NCI-H526 treated with DMSO at 0.1 percent for 48 hours (cell line): ENCODE measurements around the gene SLC16A12.
"Not testable (repeated sequence)": the region's sequence is repeated elsewhere in the genome, so short reads cannot be mapped to it uniquely, and the experiment has no call there.

ENCODE experiments used
- DNase-seq: peaks from one replicate; lab custom pipeline; 2025; lab: John Stamatoyannopoulos, UW

The SLC16A12 gene

GRCh38 chr10:89547853-89548513, 12.6 kb upstream of the SLC16A12 start:
- no peak for DNase-seq

DNA sequence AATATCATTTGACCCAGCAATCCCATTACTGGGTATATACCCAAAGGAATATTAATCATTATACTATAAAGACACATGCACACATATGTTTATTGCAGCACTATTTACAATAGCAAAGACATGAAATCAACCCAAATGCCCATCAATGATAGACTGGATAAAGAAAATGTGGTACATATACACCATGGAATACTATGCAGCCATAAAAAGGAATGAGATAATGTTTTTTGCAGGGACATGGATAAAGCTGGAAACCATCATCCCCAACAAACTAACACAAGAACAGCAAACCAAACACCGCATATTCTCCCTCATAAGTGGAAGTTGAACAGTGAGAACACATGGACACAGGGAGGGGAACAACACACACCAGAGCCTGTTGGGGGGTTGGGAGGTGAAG, 11.3 kb upstream of the SLC16A12 start:
- DNase-seq, result not testable (repeated sequence)

DNA sequence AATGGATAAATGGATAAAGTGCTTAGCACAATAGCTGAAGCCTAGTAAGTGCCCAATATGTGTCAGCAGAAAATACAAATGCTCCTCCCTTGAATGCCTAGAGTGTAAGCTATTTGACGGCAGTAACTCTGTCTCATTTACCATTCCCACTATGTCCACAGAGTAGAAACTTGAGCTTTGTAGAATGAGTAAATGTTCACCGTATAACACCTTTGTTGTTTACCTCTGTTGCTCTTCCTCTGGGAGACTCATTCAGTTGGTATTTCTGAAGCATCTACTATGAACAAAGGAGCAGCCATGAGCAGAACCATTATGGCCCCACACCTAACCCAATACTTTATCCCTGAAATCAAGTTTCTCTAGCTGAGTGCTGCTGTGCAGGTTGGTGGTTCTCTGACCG, 8.4 kb upstream of the SLC16A12 start:
- DNase-seq, result no peak

- DNase-seq, result no peak
These were observed 5.1 kb upstream of the SLC16A12 start for GRCh38 chr10:89540420-89540949.

DNA sequence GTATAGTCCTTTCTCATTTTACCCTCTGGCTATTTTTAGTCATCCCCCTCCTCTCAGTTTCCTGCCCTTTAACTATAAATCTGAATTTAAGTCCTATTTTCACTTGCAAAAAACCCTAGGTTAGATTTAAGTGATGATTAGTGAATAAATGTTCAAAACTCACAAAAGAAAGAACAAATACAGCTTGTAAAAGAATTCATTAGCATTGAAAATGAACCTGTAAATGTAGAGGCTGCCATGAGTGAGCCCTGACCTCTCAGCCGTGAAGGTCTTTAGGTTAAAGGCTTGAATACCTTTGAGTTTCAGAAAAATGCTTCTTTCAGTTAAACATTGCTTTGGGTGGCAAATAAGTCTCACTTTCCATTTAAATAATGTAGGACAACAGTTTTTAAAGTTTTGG, 2.0 kb upstream of the SLC16A12 start:
- DNase-seq, result no peak

- DNase-seq, result no peak
These were observed 590 bp upstream of the SLC16A12 start for GRCh38 chr10:89536013-89536354.

- DNase-seq, result no peak
These were observed 598 bp downstream of the SLC16A12 start for GRCh38 chr10:89534826-89535166.

DNA sequence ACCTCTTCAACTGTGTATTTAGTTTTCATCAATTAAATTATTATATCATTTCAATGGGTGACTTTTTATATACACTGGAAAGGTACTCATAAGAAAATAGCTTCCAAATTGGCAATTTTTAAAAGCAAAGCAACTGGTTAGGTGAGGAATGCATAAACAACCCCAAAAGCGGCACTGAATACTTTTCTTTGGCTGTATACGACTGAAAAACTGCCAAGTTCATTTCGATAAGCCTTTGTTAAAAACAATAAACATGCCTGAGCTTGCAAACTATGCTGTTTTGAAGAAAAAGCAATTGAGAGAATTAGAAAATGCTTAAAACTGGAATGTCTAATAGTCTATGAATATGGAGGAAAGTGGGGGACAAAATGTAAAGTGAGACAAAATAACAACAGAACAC, 2.9 kb downstream of the SLC16A12 start:
- no peak for DNase-seq

- DNase-seq, result peak; percentile 18
These were observed 4.0 kb downstream of the SLC16A12 start for GRCh38 chr10:89531359-89531758.

- not testable (repeated sequence) for DNase-seq
These were observed 5.7 kb downstream of the SLC16A12 start for GRCh38 chr10:89529711-89530110.

- no peak for DNase-seq
These were observed 9.0 kb downstream of the SLC16A12 start for GRCh38 chr10:89526358-89526757.

GRCh38 chr10:89525556-89525955, 9.8 kb downstream of the SLC16A12 start:
- DNase-seq, result no peak

DNA sequence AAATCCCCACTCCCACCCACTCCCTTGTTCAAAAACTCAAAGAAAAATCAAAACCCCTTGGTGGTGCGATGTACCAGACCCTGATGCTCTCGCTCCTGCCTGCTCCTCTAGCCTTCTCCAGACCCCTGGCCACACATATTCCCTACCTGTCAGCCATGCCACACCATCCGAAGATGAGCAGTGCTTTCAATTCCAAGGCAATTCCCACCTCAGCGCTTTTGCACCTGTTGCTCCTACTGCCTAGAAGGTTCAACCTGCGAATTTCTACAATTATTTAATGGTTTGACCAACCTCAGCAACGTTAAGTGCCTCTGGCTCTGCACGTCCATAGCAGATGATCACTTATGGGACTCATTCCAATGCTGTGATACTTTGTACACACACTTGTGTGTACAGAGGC, 11.1 kb downstream of the SLC16A12 start:
- no peak for DNase-seq

DNA sequence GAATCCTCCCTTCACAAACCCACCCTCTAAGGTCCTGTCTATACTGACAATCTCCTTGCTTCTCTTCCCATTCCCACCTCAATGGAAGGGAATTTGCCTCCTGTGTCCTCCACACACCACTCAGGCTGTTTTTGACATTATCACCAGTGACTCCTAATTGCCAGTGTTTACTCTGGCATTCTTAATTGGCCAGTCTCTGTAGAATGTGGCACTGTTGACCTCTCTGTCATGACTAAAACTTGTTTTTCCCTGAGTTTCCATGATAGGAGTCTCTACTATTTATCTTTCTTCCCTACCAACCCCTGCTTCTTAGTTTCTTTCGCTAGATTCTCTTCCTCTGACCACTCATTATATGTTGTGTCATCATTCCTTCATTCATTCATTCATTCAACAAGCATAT, 12.1 kb downstream of the SLC16A12 start:
- DNase-seq, result no peak

- DNase-seq, result no peak
These were observed 12.9 kb downstream of the SLC16A12 start for GRCh38 chr10:89522463-89522862.

DNA sequence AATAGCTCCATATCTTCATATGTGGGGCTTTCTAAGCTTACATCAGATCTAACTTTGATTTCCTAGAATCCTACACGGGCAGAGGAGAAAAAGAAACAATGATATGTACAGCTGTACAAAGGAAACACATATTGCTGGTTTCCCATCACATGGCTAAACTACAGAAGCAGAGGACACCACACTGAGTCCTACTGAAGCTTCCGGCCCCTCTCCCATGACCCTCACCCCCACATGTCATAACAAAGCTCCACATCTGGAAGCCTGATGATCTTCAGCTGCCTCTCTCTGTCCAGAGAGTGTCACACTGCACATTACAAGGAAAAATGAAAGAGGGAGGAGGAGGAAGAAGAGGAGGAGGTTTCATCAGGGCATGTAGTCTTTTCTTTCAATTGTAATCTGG, 14.0 kb downstream of the SLC16A12 start:
- no peak for DNase-seq

- no peak for DNase-seq
These were observed 14.7 kb downstream of the SLC16A12 start for GRCh38 chr10:89520706-89521105.

DNA sequence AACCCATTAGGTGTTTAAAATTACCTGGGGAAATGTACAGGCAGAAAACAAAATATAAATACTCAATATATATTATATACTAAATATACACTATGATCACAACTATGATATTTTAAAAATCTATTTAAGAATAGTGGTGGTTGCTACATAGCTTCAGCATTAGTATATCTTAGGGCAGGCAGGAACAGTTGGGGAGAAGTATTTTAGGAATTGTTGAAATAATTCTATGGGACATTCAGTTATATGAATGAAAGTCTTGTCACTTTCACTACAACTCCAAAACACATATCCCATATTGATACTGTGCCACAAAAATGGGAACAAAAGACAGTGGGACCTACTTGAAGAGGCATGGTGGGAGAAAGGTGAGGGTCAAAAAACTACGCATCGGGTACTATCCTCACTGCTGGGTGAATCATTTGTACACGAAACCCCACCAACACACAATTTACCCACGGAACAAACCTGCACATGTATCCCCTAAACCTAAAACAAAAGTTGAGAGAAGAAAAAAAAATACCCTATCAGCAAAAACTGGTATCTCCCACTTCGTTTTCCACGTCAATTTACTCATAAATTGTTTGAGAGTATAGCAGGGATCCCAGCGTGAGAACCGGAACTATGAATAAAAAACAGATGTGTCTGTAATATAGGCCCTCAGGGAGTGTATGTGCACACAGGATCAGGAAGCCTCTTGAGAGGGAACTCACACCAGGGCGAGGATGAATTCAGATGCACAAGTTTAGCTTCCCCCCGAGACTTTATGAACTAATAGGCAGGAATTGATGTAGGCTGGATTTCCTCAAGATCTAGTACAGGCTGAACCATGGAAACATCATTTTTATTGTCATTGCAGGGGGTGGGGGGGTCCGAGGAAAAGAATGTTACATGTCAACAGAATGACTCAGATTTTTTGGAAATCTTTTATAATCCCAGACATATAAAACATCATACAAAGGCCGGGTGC, 16.2 kb downstream of the SLC16A12 start:
- DNase-seq, result no peak

DNA sequence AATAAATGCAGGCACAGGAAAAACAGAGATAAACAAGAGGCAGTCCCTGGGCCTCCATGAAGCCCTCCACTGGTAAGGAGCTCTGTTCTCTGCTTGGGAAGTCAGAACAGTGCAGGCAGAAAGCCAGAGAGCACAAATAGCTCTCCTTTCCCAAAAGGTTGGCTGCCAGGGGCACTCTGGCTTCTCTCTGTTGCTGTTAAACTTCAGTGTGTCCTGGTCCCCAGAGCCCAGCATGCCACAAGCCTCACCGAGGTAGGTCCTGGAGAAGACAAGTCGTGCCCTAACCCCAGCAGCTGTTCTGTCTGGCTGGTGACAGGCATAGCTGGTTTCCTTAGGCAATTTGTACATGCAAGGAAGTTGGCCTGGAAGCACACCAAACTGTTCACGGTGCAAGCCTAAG, 17.3 kb downstream of the SLC16A12 start:
- no peak for DNase-seq

DNA sequence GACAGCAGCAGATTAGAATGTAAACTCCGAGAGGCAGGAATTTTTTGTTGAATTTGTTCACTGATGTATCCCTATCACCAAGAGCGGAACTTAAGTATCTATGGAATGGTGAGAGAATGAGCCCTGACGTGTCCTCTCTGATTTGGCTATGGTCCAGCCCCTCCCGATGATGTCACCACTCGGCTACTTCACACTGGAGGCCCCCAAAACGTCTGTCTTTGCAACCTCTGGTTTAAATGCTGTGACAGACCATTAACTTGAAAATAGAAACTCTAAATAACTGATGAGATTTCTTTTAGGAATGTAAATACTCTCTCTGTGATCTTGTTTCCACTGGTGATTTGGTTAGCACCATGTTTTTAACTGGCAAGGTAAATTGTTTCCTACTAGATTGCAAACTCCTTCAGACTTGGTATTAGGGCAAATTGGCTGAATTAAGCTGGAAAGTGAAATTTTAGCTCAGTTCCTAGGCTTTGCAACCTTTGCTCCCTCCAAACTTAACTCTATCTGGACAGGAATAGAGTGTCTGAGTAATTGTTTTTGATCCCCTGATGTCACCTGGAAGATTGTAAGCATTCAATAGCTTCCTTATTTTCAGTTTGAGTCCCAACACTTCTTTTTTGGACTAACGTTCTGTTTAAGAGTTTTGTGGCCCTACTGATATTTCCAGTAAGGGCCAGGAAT, 19.1 kb downstream of the SLC16A12 start:
- DNase-seq, result no peak

- DNase-seq, result no peak
These were observed 20.2 kb downstream of the SLC16A12 start for GRCh38 chr10:89515031-89515841.

- DNase-seq, result no peak
These were observed 22.2 kb downstream of the SLC16A12 start for GRCh38 chr10:89513206-89513605.
